Activated CD4-positive, CD25-positive, alpha-beta regulatory T cell treated with anti-CD3 and anti-CD28 coated beads, Interleukin-2, amount 50 U/mL, for 24 hours (primary cell): Measurements from ENCODE around the gene ZDHHC22.

Experiments
- ATAC-seq, 2 donors: fragments of 150-1000 bp; cut with Tn5 transposase; one replicate each; pipeline ENCODE4 v1.10.0; 2021; ENCODE audit warnings: mild to moderate bottlenecking in 1 of 2, moderate library complexity in 1 of 2

Gene ZDHHC22

GRCh38 chr14:77102154-77102553, 39.4 kb downstream of the ZDHHC22 start:
- no peak for ATAC-seq

DNA sequence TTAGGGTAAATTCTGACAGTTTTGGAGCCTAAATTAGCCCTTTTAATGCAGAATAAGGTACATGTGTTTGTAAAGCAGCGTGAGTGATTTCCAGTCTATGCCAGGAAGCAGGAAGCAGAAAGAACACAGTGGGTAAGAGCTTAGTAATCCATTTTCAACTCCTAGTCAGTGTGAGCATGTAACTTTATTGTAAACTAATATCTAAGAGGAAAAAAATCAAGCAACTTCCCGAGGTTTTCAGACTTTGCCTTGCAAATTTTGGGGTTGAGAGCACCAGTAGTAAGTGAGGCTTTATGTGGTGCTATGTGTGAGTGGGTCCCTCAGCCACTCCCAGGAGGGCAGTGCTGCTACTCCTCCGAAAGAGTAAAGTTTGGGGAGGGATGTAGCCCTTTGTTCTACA, 40.6 kb downstream of the ZDHHC22 start:
- ATAC-seq = no peak

- no peak for ATAC-seq
Measured at GRCh38 chr14:77099425-77100167, 42.0 kb downstream of the ZDHHC22 start.

DNA sequence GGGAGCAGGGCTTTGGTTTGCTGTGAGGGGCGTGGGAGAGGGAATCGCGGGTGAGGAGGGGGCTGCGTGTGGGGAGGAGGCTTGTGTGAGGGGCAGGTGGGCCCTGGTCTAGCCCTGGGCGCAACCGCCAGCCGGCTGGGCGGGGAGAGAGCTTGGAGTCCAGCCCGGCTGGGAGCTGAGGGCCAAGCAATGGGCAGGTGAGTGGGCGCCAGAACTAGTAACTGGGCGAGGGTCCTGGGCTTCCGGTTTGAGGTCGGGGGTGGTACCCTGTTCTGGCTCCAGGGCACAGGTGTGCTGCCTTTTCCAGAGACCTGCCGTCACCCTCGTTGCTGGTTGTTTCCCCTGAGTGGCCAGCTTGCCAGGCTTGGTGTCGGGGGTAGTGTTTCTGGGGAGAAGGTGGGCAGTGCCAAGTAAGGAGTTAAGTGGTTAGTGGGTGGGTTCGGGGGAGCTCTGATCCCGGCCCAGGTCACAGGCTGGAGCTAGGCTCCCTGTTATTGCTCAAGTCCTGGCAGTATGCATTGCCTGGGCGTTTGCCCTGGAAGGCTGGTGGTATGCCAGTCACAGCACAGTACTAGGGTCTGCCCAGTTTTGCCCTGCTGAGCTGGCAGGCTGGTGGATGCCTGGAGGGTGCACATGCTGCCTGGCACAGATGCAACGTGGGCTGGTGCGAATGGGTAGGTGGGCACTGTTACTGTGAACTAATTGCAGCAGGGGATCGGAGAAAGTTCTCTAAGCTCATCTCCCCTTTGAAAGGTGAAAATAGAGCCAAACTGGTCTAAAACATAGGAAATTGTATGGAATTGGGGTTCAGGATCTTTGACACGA, 42.9 kb downstream of the ZDHHC22 start:
- no peak for ATAC-seq

GRCh38 chr14:77097700-77098528, 43.7 kb downstream of the ZDHHC22 start, which contains the start of gene CIPC:
TSS of gene CIPC (plus strand) at chr14:77098258. CDS start at chr14:77105709, 7,451 bp downstream.
- peak; percentile 94 for ATAC-seq

DNA sequence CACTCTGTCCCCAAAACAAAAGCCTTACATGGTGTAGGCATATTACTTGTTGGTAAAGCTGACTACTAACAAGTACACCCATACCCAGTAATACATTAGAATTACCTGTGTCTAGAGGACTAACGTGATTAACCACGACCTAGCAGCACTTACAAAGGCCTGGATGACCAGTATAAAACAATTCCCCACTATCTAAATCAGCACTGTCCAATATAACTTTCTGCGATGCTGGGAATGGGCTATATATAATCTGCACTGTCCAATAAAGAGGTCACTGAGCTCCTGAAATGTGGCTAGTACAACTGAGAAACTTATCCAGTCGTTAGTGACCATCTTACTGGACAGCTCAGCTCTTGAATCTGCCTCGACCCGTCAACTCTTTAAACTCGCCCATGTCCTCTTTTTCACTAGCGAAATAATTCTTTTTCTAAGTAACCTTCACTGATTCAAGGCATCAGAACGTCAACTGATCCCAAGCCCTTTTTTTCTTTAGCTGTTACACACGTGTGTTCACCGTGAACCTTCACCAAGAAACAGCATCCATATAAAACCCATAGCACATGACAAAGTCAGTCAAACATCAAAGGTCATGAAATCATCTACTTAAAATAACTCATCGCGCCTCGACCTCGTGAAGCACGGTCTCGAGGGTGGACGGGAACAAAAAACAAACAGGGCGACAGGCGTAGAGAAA, 44.4 kb downstream of the ZDHHC22 start:
- no peak for ATAC-seq

DNA sequence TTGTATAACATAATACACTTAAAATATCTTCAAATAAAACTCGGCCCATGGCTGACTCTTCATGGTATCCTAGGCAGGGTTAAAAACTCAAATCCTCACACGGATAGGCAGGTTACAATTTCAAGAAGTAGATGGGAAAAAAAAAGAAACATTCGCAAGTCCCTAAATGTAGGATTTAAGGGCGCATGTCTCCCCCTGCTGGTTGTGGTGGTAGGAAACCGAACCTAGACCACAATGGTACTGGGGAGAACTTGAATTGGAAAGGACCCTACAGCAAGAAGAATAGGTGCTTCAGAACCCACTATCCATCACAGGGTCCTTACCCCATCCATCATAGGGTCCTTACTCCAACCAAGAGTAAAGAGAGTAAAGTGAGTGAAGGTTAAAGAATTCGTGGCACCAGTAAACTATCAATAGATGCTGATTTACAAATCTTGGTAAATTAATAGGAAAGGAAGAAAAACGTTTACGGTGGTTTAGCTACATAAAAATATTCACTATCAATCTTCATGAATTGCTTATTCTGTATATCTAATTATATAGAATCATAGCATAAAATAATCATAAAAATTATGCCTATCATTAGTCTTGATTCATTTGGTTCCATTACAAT, 46.8 kb downstream of the ZDHHC22 start:
- ATAC-seq = no peak

DNA sequence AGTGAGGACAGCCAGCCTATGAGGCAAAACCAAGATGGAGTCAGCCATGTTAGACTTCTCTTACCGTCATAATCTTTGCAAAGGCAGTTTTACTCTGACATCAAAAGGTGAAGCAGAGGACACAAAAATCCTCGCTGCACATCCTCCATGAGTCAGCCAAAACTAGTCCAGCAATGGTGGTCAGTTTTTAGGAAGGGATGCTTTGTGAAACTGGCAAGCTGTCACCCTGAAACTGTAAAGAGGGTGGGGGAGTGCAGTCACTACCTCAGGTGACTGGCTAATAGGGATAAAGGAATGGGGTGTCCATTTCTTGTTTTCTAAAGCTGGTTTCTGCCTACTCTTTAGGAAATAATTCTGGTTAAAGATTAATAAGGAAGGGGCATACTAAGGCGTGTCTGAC, 48.9 kb downstream of the ZDHHC22 start:
- no peak for ATAC-seq

GRCh38 chr14:77091518-77091917, 50.1 kb downstream of the ZDHHC22 start:
- ATAC-seq = no peak

DNA sequence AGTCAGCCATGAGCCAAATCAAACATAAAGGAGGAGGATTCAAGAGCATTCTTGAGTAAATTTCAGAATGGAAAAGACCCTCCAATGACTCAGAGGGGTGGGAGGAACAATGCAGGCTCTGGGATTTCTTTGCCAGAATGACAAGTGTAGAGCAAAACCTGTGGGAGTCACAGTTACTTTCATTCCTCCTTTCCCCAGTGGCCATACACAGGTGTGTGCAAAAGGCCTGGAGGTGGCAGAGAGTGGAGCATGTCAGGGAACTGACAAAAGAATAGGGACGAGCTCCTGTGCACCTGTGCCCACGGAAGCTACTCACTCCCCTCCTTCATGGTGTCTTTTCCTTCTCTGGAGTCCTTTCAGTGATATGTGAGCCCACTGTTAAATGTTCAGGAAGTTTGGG, 52.9 kb downstream of the ZDHHC22 start:
- ATAC-seq = no peak

GRCh38 chr14:77088219-77088618, 53.4 kb downstream of the ZDHHC22 start:
- ATAC-seq = no peak

GRCh38 chr14:77087631-77088030, 54.0 kb downstream of the ZDHHC22 start:
- no peak for ATAC-seq

- no peak for ATAC-seq
Measured at GRCh38 chr14:77086951-77087350, 54.6 kb downstream of the ZDHHC22 start.

GRCh38 chr14:77086017-77086727, 55.4 kb downstream of the ZDHHC22 start:
- ATAC-seq = peak; percentile 55 to 56

DNA sequence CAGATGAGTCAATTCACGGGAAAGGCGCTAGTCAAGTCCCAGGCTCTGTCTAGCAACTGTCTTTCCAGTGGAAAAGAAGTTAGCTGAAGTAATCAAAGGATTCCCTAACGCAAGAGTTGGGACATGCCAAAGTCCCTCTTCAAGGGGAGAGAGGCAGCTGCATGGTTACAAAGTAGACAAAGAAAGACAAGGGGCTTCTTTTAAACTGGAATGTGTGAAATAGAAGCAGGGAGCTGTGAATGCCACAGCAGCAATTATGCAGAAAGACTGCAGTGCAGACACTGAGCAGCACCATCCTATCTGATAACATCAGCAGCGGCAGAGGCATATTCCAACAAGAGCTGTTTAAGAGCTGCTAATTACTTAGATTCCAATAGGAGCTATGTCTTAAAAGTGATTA, 56.1 kb downstream of the ZDHHC22 start:
- ATAC-seq = no peak

GRCh38 chr14:77084985-77085384, 56.6 kb downstream of the ZDHHC22 start:
- no peak for ATAC-seq

DNA sequence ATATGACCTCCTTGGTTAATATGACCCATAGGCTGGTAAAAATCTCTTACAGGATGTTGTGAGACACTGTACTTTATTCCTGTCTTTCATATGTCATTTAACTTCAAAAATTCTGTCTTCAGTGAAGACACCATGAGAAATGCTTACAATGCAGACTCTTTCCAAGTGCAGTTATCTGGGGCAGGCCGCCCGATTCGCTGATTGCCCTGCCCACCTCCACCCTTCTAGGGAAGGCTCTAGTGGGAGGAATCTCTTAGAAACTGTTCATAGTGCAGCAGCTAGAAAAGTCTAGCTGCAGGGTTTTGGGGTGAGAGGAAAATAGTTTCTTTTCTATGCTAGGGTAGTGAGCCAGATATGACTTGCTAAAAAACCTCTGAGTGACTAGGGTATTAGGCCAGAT, 58.5 kb downstream of the ZDHHC22 start:
- no peak for ATAC-seq

- no peak for ATAC-seq
Measured at GRCh38 chr14:77082356-77082755, 59.2 kb downstream of the ZDHHC22 start.
